T-helper 17 cell (primary cell): ENCODE measurements around the gene TRIM10. TPM values are rescaled to one million over a fixed set of nuclear protein-coding genes. Genes with fewer than 3 reads are reported as not detected.

Experiments used
- ATAC-seq: fragments of 150-1000 bp; cut with Tn5 transposase; 2 replicates; pipeline ENCODE4 v1.10.0; 2021; ENCODE audit warnings: mild to moderate bottlenecking, moderate library complexity
- DNase-seq, 3 donors: peaks; one replicate each; pipeline versions ENCODE4 v3.0.0 to v3.0.0-alpha.2; 2020 to 2021
- H3K9me3 ChIP-seq: one replicate; pipeline ENCODE4 v1.7.0; 2013; ENCODE audit warnings: low read length, mild to moderate bottlenecking; ENCODE audit not compliant: control insufficient read depth, poor library complexity, severe bottlenecking
- H3K27ac Mint-ChIP-seq: one replicate; pipeline ENCODE4 v1.8.0; 2022; ENCODE audit warnings: mild to moderate bottlenecking, moderate library complexity, mixed read lengths
- H3K27me3 Mint-ChIP-seq: one replicate; pipeline ENCODE4 v1.8.0; 2022; ENCODE audit warnings: mixed read lengths
- H3K36me3 Mint-ChIP-seq: one replicate; pipeline ENCODE4 v1.8.0; 2022; ENCODE audit warnings: low read depth, mixed read lengths
- H3K4me1 Mint-ChIP-seq: one replicate; pipeline ENCODE4 v1.8.0; 2022; ENCODE audit warnings: mild to moderate bottlenecking, mixed read lengths
- H3K4me3 Mint-ChIP-seq: one replicate; pipeline ENCODE4 v1.8.0; 2022; ENCODE audit warnings: mild to moderate bottlenecking, moderate library complexity, mixed read lengths
- total RNA-seq, 4 donors: library from RNA in 2 of 4; stranded (reverse) in 2 of 4; gene quantifications; one replicate each; pipeline ENCODE4 v1.2.3 and lab custom pipeline; 2022 to 2026

The TRIM10 gene
- total RNA-seq (under 1 TPM in 1 of 2 donors, not detected in 1; 0.37 TPM), total RNA-seq (lab: John Stamatoyannopoulos, UW) (0 reads per million in 2 donors)

DNA sequence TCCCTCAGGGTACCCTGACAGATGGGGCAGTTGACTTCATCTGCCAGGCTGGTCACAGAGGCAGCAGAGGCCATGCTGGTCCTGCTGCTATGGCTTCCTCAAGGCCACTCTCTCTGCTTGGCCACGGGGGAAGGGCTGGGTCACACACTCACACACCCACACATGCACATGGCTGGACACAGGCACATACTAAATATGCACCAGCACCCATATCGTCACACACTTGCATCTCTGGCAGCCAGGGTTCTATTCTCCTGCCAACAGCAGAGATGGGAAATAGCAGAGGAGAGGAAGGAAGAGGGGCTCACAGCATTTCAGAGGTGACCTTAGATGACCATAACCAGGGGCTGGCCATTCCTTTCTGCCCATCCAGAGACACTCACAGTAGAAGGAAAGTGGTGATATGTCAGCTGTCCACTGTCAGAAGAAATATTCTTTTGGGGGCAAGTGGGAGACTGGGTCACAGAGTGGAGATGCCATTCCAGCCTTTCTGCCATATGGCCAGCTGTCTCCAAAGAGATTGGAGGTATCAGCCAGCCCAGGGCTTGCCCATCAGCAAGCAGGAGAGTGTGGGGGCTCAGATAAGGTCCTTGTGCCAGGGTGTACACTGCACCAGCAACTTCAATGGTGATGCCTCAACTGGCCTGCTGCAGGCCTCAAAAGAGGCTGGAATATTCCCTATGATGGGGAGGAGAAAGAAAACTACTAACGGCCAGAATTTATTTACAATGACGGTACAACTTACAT is at the start of gene TRIM10:
TSS of gene TRIM10 (minus strand) at position 427 of the 747 bp plus-strand sequence. CDS start at position 74, 353 bp downstream.
- no peaks in the 10 kb centered on the region for H3K9me3 ChIP-seq
- Mint-ChIP-seq H3K4me1 (peaks cover 6% of the 10 kb centered on the region), H3K4me3 (no peak within 1 kb of the TSS), H3K27ac (no peak within 1 kb of the TSS), H3K36me3 (peaks cover 3% of the 10 kb centered on the region), H3K27me3 (peaks cover 45% of the 10 kb centered on the region)
- DNase-seq = no peak
- no peak for ATAC-seq

DNA sequence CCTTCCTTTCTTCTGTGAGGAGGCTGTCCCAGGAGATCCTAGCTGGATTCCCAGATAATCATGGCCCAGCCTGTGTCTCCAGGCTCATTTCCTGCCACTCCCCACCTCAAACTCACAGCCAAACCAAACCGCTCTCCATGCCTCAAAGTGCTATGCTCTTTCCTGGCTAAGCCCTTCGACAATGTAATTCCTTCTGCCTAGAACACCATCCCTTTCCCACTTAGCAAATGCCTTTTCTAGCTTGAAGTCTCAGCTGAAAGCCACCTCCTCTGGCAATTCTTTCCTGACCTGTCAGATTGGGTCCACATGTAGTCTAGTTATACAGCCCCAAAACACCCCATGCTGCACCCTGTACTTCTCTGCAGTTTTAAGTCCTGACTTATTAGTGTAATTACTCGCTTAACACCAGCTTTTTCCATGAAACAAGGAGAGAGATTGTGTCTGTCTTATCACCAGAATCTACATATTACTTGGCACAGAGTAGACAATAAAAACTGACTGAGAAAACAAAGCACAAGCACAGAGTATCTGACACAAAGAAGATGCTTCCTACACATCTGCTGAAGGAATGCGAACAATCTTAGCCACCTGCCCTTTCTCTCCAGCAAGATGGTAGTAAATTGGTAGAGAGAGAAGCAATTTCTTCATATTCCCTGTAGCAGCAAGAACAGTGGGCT is 46.7 kb upstream of the TRIM10 start:
- DNase-seq (no peak), ATAC-seq (no peak)
- peaks cover 61% of the 10 kb centered on the region for H3K4me1 Mint-ChIP-seq
- no peaks in the 10 kb centered on the region for H3K27me3 Mint-ChIP-seq
- H3K9me3 ChIP-seq = no peaks in the 10 kb centered on the region
- H3K36me3 Mint-ChIP-seq = peaks cover 4% of the 10 kb centered on the region
- H3K4me3 Mint-ChIP-seq = peak overlapping the region; percentile 71
- H3K27ac Mint-ChIP-seq = peak overlapping the region; percentile 89

DNA sequence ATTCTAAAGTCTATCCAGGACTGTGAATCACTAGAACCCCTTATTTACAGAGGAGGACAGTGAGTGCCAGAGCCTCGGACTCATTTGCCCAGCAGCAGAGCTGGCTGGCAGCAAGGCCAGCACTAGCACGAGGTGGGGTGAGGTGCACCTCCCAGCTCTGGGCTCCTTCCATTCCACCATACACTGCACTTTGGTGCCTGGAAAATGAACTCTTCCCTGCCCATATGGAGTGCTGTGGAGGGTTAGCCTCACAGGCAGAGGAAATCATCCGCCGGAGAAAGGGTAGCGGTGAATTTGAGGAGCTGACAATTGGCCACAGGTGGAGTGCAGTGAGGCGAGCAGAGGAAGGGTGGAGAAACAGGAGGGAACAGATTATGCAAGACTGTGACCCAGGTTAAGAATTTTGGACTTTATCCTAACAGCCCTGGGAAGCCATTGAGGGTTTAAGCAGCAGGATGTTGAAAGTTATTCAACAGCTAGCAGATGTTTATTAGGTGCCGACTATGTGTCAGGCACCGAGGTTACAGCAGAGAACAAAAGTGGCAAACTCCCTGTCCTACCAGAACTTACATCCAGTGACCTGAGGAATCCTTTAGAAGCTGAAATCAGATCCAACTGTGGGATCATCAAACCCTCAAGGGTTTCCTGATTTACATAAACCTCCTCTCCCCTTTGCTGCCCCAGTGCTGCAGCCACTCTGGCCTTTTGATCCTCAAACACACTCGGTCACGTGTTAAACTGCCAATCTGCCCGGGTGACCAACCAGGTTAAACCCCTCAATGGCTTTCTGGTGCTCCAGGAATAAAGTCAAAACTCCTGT is 46.0 kb upstream of the TRIM10 start:
- H3K27me3 Mint-ChIP-seq = no peaks in the 10 kb centered on the region
- H3K9me3 ChIP-seq = no peaks in the 10 kb centered on the region
- DNase-seq = no peak
- H3K4me1 Mint-ChIP-seq = peaks cover 61% of the 10 kb centered on the region
- no peak for ATAC-seq
- H3K27ac Mint-ChIP-seq = peak overlapping the region; percentile 89
- peaks cover 4% of the 10 kb centered on the region for H3K36me3 Mint-ChIP-seq
- peak overlapping the region; percentile 71 for H3K4me3 Mint-ChIP-seq

- Mint-ChIP-seq H3K36me3 (peaks cover 4% of the 10 kb centered on the region), H3K27me3 (no peaks in the 10 kb centered on the region), H3K4me1 (peaks cover 61% of the 10 kb centered on the region), H3K4me3 (no peak overlapping the region), H3K27ac (peak overlapping the region; percentile 78)
- H3K9me3 ChIP-seq = no peaks in the 10 kb centered on the region
- no peak for DNase-seq
- no peak for ATAC-seq
These were observed 45.1 kb upstream of the TRIM10 start for GRCh38 chr6:30206152-30206551.

DNA sequence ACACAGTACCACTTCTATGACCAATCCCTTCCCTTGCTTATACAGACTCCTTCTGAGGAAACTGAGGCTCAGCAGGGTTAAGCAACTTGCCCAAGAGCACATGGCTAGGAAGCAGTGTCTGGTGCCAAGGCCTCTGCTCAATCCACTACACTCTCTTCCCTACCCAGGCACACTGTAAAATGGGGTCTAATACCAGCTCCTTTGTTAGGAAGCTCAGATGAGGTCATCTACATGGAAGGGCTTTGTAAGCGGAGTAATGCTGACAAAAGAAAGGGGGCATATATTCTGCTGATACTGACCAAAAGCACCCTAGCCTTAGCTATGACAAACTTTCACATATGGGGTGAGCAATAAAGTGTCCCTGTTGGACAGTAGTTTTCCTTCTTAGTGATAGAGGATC is 43.1 kb upstream of the TRIM10 start:
- no peaks in the 10 kb centered on the region for H3K9me3 ChIP-seq
- Mint-ChIP-seq H3K4me1 (peaks cover 52% of the 10 kb centered on the region), H3K27me3 (no peaks in the 10 kb centered on the region), H3K4me3 (no peak overlapping the region), H3K27ac (peak overlapping the region; percentile 45), H3K36me3 (peaks cover 4% of the 10 kb centered on the region)
- DNase-seq (no peak), ATAC-seq (no peak)

GRCh38 chr6:30202366-30202765 is 41.4 kb upstream of the TRIM10 start:
- H3K4me3 Mint-ChIP-seq = no peak overlapping the region
- DNase-seq (no peak), ATAC-seq (no peak)
- H3K27ac Mint-ChIP-seq = peak overlapping the region; percentile 65
- peaks cover 39% of the 10 kb centered on the region for H3K4me1 Mint-ChIP-seq
- H3K9me3 ChIP-seq = no peaks in the 10 kb centered on the region
- H3K36me3 Mint-ChIP-seq = peaks cover 5% of the 10 kb centered on the region
- no peaks in the 10 kb centered on the region for H3K27me3 Mint-ChIP-seq

DNA sequence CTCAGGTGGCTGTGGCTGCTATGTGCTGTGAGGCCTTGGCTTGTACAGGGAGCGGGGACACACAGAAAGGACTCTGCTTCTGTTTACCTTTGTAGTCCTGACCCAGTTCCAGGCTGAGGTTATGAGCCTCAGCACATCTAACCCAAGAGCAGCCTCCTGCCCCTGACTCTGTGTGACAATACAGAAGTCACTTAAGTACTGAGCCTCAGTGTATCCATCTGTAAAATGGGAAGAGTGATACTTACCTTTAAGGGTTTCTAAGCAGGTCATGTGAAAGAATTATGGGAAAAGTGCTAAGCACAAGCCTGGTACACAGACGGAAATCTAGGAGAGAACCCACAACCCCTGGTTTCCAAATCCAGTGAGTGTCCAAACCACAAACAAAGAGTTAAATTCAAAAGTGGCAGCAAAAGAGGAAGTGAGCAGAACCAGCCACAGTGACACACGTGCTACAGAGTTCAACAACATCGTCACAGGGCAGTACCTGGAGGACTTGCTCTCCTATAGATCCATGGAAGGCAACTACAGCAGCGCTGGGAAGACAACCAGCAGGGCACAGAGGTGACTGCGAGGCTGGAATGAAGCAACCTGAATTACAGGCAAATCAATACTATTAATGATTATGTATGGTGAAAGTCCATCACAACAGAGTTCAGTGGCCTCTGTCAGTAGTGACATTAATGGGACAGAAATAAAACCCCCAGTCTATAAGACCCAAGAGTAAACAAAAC is 39.7 kb upstream of the TRIM10 start:
- Mint-ChIP-seq H3K27me3 (no peaks in the 10 kb centered on the region), H3K4me3 (no peak overlapping the region), H3K4me1 (peaks cover 33% of the 10 kb centered on the region), H3K36me3 (peaks cover 9% of the 10 kb centered on the region), H3K27ac (peak overlapping the region; percentile 65)
- no peaks in the 10 kb centered on the region for H3K9me3 ChIP-seq
- no peak for DNase-seq
- peak; percentile 33 for ATAC-seq

GRCh38 chr6:30198166-30199084 is 37.4 kb upstream of the TRIM10 start:
- no peak for ATAC-seq
- Mint-ChIP-seq H3K4me1 (peaks cover 26% of the 10 kb centered on the region), H3K4me3 (no peak overlapping the region), H3K27me3 (no peaks in the 10 kb centered on the region), H3K27ac (peak overlapping the region; percentile 85), H3K36me3 (peaks cover 14% of the 10 kb centered on the region)
- DNase-seq = no peak
- no peaks in the 10 kb centered on the region for H3K9me3 ChIP-seq

DNA sequence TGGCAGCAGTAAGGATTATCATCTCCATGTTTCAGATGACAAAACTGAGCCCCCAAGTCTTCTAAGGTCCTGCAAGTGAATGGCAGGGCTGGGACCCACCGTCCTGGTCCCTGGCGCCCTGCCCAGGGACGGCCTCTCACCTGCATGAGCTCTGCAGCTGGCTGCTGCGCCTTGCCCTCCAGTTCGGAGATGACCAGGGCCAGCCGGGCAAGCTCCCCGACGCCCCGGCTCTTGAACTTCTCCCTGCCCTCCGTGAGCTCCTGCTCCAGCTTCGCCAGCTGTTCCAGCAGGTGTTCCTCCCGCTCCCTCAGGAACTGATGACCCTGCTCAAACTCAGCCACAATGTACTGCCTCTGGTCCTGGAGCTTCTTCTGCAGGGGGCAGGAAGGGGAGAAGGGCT is 35.4 kb upstream of the TRIM10 start:
- H3K4me3 Mint-ChIP-seq = no peak overlapping the region
- H3K9me3 ChIP-seq = no peaks in the 10 kb centered on the region
- no peak for DNase-seq
- no peaks in the 10 kb centered on the region for H3K27me3 Mint-ChIP-seq
- no peak for ATAC-seq
- peak overlapping the region; percentile 85 for H3K27ac Mint-ChIP-seq
- peaks cover 17% of the 10 kb centered on the region for H3K36me3 Mint-ChIP-seq
- peaks cover 17% of the 10 kb centered on the region for H3K4me1 Mint-ChIP-seq

DNA sequence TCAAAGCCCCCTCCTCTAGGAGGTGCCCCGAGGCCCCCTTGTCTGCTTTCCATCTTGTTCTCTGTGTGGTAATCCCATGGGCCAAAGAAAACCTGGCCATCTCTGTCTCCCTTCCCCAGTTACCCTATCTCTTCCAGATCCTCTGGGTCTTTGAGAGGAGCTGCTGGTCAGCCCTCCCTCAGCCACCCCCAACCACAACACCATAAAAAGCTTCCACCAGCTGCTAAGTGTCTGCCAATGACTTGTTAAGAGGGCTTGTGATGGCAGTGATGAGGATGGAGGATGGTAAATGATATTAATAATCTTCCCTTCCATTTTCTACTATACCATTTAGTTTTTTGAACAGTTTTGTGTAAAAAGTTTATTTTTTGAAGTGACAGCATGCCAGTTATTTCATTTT is 34.9 kb upstream of the TRIM10 start:
- Mint-ChIP-seq H3K4me3 (no peak overlapping the region), H3K36me3 (peaks cover 18% of the 10 kb centered on the region), H3K27ac (no peak overlapping the region), H3K27me3 (no peaks in the 10 kb centered on the region), H3K4me1 (peaks cover 15% of the 10 kb centered on the region)
- ATAC-seq = no peak
- H3K9me3 ChIP-seq = no peaks in the 10 kb centered on the region
- no peak for DNase-seq

DNA sequence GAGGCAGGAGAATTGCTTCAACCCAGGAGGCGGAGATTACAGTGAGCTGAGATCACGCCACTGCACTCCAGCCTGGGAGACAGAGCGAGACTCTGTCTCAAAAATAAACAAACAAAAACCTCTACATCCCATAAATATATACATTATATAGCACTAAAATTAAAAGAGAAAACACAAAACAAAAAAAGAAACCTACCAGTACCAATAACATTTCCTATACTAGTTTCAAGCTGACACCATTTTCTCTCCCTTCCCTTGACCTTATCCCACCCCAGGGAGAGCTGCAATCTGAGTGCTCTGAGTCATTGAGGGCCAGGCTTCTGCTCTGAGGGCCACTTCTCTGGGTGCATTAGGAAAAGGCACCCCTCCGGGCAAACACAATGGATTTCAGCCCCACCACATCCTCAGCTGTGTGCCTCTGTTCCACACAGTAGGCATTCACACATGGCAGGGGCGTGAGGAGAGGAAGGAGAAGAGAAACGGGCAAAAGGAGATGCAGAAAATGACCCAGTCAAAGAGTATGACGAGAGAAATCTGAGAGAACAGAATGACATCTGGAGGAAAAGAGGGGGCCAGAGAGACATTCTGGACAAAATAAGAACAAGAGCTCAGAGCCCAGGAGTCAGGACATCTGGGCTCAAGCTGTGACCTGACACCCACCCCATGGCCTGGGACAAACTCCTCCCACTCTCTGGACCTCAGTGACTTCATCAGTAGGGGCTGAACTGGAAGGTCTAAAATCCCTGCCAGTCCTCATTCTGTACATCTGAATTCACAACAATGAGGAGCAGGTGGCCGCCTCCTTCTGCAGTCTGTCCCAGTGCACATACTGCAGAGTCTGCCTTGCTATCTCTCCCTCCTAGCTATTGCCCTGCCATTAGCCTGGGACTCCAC is 34.0 kb upstream of the TRIM10 start:
- H3K9me3 ChIP-seq = no peaks in the 10 kb centered on the region
- H3K27me3 Mint-ChIP-seq = no peaks in the 10 kb centered on the region
- H3K4me3 Mint-ChIP-seq = no peak overlapping the region
- ATAC-seq (no peak), DNase-seq (no peak)
- H3K27ac Mint-ChIP-seq = no peak overlapping the region
- H3K36me3 Mint-ChIP-seq = peaks cover 19% of the 10 kb centered on the region
- peaks cover 13% of the 10 kb centered on the region for H3K4me1 Mint-ChIP-seq
